HEK293 (cell line): ENCODE measurements around the gene ALOX15B.

ENCODE experiments used
- CTCF ChIA-PET: fragments of 350-600 bp; formaldehyde crosslinking; extraction: SDS; loops from one replicate; lab custom pipeline; 2021; ENCODE audit warnings: antibody characterized with exemption; lab: Yijun Ruan, JAX
- POLR2A ChIA-PET: fragments of 300-600 bp; formaldehyde crosslinking; extraction: SDS; loops from one replicate; lab custom pipeline; 2020; ENCODE audit warnings: antibody characterized with exemption, inconsistent platforms; lab: Yijun Ruan, JAX
- H3K27ac ChIP-seq: fragments of 200-500 bp; sonication (Bioruptor generic); 2 replicates; pipeline ENCODE4 v1.5.1; 2014; ENCODE audit warnings: low read depth, low read length, control low read depth, inconsistent platforms; ENCODE audit errors: extremely low read depth
- H3K36me3 ChIP-seq, 2 experiments: fragments of 200-500 bp in 1 of 2; sonication (Bioruptor generic) in 1 of 2; 1 replicate in 1 of 2; 2 replicates in 1 of 2; pipeline ENCODE4 v1.5.1; 2014 to 2017; ENCODE audit warnings: inconsistent platforms in 2 of 2, low read length in 2 of 2; ENCODE audit not compliant: control insufficient read depth in 2 of 2, insufficient read depth in 1 of 2
- H3K4me1 ChIP-seq: fragments of 200-500 bp; sonication (Bioruptor generic); 2 replicates; pipeline ENCODE4 v1.5.1; 2014; ENCODE audit warnings: mild to moderate bottlenecking, low read length, inconsistent platforms; ENCODE audit not compliant: control insufficient read depth, insufficient read depth
- H3K4me3 ChIP-seq: 2 replicates; pipeline ENCODE4 v1.5.1; 2011; ENCODE audit warnings: low read depth, mild to moderate bottlenecking, control low read depth, low read length, moderate library complexity
- H3K9me3 ChIP-seq: fragments of 200-500 bp; sonication (Bioruptor generic); 2 replicates; pipeline ENCODE4 v1.5.1; 2014; ENCODE audit warnings: low read depth, low read length, inconsistent platforms; ENCODE audit not compliant: control insufficient read depth, insufficient read depth
- FEZF1 ChIP-seq: fragments of 450-650 bp; formaldehyde crosslinking; IDR thresholded peaks from 2 replicates; pipeline ENCODE4 v1.5.1; 2016; ENCODE audit warnings: missing biosample characterization, missing genetic modification characterization
- KLF9 ChIP-seq: fragments of 450-650 bp; formaldehyde crosslinking; IDR thresholded peaks from 2 replicates; pipeline ENCODE4 v1.5.1; 2016; ENCODE audit warnings: missing biosample characterization, missing genetic modification characterization, low read depth
- ZNF175 ChIP-seq: fragments of 450-650 bp; formaldehyde crosslinking; IDR thresholded peaks from 2 replicates; pipeline ENCODE4 v1.5.1; 2016; ENCODE audit warnings: missing biosample characterization, missing genetic modification characterization
- ZNF341 ChIP-seq: fragments of 450-650 bp; formaldehyde crosslinking; IDR thresholded peaks from 2 replicates; pipeline ENCODE4; 2016; ENCODE audit warnings: low read depth, missing biosample characterization, missing genetic modification characterization
- ZNF404 ChIP-seq: fragments of 450-650 bp; formaldehyde crosslinking; IDR thresholded peaks from 2 replicates; pipeline ENCODE4 v1.5.1; 2017; ENCODE audit warnings: missing biosample characterization, missing genetic modification characterization
- ZNF560 ChIP-seq: fragments of 450-650 bp; formaldehyde crosslinking; IDR thresholded peaks from 2 replicates; pipeline ENCODE4 v1.5.1; 2017; ENCODE audit warnings: missing biosample characterization, missing genetic modification characterization, borderline replicate concordance
- TF ChIP-seq, protein P1 (sequence below): fragments of 450-650 bp; formaldehyde crosslinking; IDR thresholded peaks from 2 replicates; pipeline ENCODE4 v1.5.1; 2016; ENCODE audit warnings: missing biosample characterization, missing genetic modification characterization, low read depth
- TF ChIP-seq, protein P2 (sequence below): fragments of 450-650 bp; formaldehyde crosslinking; IDR thresholded peaks from 2 replicates; pipeline ENCODE4 v1.5.1; 2016; ENCODE audit warnings: missing biosample characterization, missing genetic modification characterization
- TF ChIP-seq, protein P3 (sequence below): fragments of 450-650 bp; IDR thresholded peaks from 2 replicates; pipeline ENCODE4 v1.5.1; 2018; ENCODE audit warnings: missing biosample characterization, mild to moderate bottlenecking, missing genetic modification characterization
- TF ChIP-seq, protein P4 (sequence below): fragments of 450-650 bp; formaldehyde crosslinking; IDR thresholded peaks from 2 replicates; pipeline ENCODE4 v1.5.1; 2016; ENCODE audit warnings: missing biosample characterization, missing genetic modification characterization
- TF ChIP-seq, protein P5 (sequence below): fragments of 450-650 bp; formaldehyde crosslinking; conservative IDR thresholded peaks from 2 replicates; pipeline ENCODE4 v1.5.1; 2016; ENCODE audit warnings: low read depth, missing biosample characterization, missing genetic modification characterization
- TF ChIP-seq, protein P6 (sequence below): fragments of 450-650 bp; formaldehyde crosslinking; IDR thresholded peaks from 2 replicates; pipeline ENCODE4 v1.5.1; 2016; ENCODE audit warnings: missing biosample characterization, missing genetic modification characterization
- TF ChIP-seq, protein P7 (sequence below): fragments of 450-650 bp; formaldehyde crosslinking; IDR thresholded peaks from 2 replicates; pipeline ENCODE4 v1.5.1; 2016; ENCODE audit warnings: missing biosample characterization, missing genetic modification characterization

The ALOX15B gene

DNA sequence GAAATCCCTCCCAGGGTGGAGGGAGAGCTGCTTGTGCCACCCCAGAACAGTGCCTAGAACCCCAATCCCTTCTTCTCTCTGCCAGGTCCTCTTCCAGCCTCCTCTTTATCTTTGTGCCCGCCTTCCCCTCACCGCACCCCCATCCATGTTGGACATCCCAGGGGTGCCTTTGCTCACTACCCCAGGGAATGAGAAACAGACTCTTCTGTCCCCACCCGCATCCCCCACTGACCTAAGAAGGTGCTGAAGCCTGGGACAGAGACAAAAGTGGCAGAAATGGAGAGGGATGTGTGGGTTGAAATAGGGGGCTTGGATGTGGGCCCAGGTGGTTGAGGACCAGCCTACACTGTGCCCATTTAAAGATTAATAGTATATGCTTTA, 17.0 kb downstream of the ALOX15B start (continued):
- no peak for TF ChIP-seq ZNF560 (tag by site-specific recombination)
- TF ChIP-seq, protein P1, sequence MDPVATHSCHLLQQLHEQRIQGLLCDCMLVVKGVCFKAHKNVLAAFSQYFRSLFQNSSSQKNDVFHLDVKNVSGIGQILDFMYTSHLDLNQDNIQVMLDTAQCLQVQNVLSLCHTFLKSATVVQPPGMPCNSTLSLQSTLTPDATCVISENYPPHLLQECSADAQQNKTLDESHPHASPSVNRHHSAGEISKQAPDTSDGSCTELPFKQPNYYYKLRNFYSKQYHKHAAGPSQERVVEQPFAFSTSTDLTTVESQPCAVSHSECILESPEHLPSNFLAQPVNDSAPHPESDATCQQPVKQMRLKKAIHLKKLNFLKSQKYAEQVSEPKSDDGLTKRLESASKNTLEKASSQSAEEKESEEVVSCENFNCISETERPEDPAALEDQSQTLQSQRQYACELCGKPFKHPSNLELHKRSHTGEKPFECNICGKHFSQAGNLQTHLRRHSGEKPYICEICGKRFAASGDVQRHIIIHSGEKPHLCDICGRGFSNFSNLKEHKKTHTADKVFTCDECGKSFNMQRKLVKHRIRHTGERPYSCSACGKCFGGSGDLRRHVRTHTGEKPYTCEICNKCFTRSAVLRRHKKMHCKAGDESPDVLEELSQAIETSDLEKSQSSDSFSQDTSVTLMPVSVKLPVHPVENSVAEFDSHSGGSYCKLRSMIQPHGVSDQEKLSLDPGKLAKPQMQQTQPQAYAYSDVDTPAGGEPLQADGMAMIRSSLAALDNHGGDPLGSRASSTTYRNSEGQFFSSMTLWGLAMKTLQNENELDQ: no peak
- TF ChIP-seq, protein P2, sequence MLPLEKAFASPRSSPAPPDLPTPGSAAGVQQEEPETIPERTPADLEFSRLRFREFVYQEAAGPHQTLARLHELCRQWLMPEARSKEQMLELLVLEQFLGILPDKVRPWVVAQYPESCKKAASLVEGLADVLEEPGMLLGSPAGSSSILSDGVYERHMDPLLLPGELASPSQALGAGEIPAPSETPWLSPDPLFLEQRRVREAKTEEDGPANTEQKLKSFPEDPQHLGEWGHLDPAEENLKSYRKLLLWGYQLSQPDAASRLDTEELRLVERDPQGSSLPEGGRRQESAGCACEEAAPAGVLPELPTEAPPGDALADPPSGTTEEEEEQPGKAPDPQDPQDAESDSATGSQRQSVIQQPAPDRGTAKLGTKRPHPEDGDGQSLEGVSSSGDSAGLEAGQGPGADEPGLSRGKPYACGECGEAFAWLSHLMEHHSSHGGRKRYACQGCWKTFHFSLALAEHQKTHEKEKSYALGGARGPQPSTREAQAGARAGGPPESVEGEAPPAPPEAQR (tag by site-specific recombination): no peak
- TF ChIP-seq, protein P3, sequence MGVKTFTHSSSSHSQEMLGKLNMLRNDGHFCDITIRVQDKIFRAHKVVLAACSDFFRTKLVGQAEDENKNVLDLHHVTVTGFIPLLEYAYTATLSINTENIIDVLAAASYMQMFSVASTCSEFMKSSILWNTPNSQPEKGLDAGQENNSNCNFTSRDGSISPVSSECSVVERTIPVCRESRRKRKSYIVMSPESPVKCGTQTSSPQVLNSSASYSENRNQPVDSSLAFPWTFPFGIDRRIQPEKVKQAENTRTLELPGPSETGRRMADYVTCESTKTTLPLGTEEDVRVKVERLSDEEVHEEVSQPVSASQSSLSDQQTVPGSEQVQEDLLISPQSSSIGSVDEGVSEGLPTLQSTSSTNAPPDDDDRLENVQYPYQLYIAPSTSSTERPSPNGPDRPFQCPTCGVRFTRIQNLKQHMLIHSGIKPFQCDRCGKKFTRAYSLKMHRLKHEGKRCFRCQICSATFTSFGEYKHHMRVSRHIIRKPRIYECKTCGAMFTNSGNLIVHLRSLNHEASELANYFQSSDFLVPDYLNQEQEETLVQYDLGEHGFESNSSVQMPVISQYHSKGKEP (tag by site-specific recombination): no peak
- TF ChIP-seq, protein P4, sequence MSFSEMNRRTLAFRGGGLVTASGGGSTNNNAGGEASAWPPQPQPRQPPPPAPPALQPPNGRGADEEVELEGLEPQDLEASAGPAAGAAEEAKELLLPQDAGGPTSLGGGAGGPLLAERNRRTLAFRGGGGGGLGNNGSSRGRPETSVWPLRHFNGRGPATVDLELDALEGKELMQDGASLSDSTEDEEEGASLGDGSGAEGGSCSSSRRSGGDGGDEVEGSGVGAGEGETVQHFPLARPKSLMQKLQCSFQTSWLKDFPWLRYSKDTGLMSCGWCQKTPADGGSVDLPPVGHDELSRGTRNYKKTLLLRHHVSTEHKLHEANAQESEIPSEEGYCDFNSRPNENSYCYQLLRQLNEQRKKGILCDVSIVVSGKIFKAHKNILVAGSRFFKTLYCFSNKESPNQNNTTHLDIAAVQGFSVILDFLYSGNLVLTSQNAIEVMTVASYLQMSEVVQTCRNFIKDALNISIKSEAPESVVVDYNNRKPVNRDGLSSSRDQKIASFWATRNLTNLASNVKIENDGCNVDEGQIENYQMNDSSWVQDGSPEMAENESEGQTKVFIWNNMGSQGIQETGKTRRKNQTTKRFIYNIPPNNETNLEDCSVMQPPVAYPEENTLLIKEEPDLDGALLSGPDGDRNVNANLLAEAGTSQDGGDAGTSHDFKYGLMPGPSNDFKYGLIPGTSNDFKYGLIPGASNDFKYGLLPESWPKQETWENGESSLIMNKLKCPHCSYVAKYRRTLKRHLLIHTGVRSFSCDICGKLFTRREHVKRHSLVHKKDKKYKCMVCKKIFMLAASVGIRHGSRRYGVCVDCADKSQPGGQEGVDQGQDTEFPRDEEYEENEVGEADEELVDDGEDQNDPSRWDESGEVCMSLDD (tag by site-specific recombination): no peak
- TF ChIP-seq, protein P5, sequence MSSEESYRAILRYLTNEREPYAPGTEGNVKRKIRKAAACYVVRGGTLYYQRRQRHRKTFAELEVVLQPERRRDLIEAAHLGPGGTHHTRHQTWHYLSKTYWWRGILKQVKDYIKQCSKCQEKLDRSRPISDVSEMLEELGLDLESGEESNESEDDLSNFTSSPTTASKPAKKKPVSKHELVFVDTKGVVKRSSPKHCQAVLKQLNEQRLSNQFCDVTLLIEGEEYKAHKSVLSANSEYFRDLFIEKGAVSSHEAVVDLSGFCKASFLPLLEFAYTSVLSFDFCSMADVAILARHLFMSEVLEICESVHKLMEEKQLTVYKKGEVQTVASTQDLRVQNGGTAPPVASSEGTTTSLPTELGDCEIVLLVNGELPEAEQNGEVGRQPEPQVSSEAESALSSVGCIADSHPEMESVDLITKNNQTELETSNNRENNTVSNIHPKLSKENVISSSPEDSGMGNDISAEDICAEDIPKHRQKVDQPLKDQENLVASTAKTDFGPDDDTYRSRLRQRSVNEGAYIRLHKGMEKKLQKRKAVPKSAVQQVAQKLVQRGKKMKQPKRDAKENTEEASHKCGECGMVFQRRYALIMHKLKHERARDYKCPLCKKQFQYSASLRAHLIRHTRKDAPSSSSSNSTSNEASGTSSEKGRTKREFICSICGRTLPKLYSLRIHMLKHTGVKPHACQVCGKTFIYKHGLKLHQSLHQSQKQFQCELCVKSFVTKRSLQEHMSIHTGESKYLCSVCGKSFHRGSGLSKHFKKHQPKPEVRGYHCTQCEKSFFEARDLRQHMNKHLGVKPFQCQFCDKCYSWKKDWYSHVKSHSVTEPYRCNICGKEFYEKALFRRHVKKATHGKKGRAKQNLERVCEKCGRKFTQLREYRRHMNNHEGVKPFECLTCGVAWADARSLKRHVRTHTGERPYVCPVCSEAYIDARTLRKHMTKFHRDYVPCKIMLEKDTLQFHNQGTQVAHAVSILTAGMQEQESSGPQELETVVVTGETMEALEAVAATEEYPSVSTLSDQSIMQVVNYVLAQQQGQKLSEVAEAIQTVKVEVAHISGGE: no peak

DNA sequence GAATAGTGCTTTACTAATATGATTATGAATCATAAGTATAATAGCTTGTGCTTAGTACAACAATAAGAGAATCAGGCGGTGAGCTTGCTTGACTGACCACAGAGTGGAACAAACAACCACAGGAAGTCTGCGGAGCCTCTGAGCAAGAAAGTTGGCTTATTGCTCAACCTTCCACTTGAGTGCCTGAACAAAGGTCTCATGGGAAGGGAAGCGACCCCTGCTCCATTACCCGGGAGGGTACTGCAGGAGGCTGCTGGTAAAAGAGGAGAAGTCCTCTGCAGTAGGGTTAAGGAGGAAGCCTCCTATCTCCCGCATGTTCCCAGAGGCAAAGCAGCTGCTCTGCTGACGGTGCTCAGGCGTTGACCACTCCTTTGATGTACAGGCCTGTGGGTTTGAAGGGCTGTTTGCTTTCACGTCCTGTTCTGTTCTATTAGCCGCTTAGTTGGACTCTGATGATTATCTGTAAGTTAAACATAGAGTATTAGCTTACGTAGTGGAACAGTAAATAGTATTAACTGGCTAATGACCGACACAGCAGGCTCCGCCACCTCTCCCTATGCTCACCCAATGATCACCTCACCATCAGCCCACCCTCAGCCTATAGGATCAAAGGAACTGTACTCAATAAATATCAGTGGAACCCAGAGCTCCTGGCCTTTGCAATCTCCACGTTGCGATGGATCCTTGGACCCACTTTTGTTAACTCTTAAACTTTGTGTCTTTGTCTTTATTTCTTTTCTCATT, 17.5 kb downstream of the ALOX15B start:
- ChIA-PET CTCF (interaction anchor here (0.6 to 7.9 kb wide), 41 partner anchors 10 to 1913 kb away, joined by 3 to 214 read pairs (median 8); partner anchors contain the start of genes ALOXE3 and RNF227), POLR2A (interaction anchor here (0.5 to 1.4 kb wide), 4 partner anchors 23 to 212 kb away, joined by 3 to 4 read pairs (median 4); no protein-coding TSS in a partner anchor)
- Histone ChIP-seq H3K4me3 (no peak overlapping the region), H3K4me1 (no peaks in the 10 kb centered on the region), H3K27ac (no peak overlapping the region), H3K36me3 (no peaks in the 10 kb centered on the region), H3K9me3 (no peaks in the 10 kb centered on the region)
- TF ChIP-seq, protein P6, sequence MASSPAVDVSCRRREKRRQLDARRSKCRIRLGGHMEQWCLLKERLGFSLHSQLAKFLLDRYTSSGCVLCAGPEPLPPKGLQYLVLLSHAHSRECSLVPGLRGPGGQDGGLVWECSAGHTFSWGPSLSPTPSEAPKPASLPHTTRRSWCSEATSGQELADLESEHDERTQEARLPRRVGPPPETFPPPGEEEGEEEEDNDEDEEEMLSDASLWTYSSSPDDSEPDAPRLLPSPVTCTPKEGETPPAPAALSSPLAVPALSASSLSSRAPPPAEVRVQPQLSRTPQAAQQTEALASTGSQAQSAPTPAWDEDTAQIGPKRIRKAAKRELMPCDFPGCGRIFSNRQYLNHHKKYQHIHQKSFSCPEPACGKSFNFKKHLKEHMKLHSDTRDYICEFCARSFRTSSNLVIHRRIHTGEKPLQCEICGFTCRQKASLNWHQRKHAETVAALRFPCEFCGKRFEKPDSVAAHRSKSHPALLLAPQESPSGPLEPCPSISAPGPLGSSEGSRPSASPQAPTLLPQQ (tag by site-specific recombination): no peak
- TF ChIP-seq ZNF175 (tag by site-specific recombination): no peak
- no peak for TF ChIP-seq ZNF341
- TF ChIP-seq, protein P3 (tag by site-specific recombination): no peak
- no peak for TF ChIP-seq ZNF404 (tag by site-specific recombination)
- TF ChIP-seq KLF9 (tag by site-specific recombination): no peak
- TF ChIP-seq, protein P7, sequence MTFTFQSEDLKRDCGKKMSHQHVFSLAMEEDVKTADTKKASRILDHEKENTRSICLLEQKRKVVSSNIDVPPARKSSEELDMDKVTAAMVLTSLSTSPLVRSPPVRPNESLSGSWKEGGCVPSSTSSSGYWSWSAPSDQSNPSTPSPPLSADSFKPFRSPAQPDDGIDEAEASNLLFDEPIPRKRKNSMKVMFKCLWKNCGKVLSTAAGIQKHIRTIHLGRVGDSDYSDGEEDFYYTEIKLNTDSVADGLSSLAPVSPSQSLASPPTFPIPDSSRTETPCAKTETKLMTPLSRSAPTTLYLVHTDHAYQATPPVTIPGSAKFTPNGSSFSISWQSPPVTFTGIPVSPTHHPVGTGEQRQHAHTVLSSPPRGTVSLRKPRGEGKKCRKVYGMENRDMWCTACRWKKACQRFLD: no peak
- no peak for TF ChIP-seq FEZF1 (tag by site-specific recombination)
